K562 (cell line): Measurements from ENCODE around the gene CLIC2. TPM values are rescaled to one million over a fixed set of nuclear protein-coding genes. Genes with fewer than 3 reads are reported as not detected.

Experiments used
- ARNT ChIP-seq, 2 experiments: fragments of 450-650 bp; IDR thresholded peaks; 2 replicates each; pipeline ENCODE4 v1.6.1; 2016; ENCODE audit warnings: mild to moderate bottlenecking in 1 of 2
- BRF1 ChIP-seq: IDR thresholded peaks from 3 replicates; pipeline ENCODE4 v1.6.1; 2011; ENCODE audit warnings: borderline replicate concordance, mild to moderate bottlenecking; ENCODE audit not compliant: insufficient read length; ENCODE audit errors: extremely low read depth
- CREM ChIP-seq: IDR thresholded peaks from 2 replicates; pipeline ENCODE4 v1.6.1; 2014; ENCODE audit warnings: antibody characterized with exemption, low read depth
- ETS2 ChIP-seq: IDR thresholded peaks from 2 replicates; pipeline ENCODE4 v1.6.1; 2016; ENCODE audit warnings: borderline replicate concordance, missing genetic modification characterization, mild to moderate bottlenecking, moderate library complexity, missing compliant biosample characterization; ENCODE audit not compliant: poor library complexity, severe bottlenecking
- FOXJ2 ChIP-seq: fragments of 200-800 bp; sonication (Bioruptor generic); IDR thresholded peaks from 2 replicates; pipeline ENCODE4 v1.6.1; 2016; ENCODE audit warnings: missing genetic modification characterization, missing compliant biosample characterization
- HNRNPK ChIP-seq: fragments of 200-400 bp; formaldehyde crosslinking; IDR thresholded peaks from one replicate; pipeline ENCODE4 v1.6.1; 2018; ENCODE audit warnings: mild to moderate bottlenecking, low read depth, low read length; ENCODE audit not compliant: poor library complexity, severe bottlenecking
- NR1H2 ChIP-seq: sonication (generic); formaldehyde crosslinking; IDR thresholded peaks from 2 replicates; pipeline ENCODE4 v1.4.0; 2020; ENCODE audit warnings: mild to moderate bottlenecking, missing genetic modification reagents
- SETDB1 ChIP-seq: IDR thresholded peaks from one replicate; pipeline ENCODE4 v1.6.1; 2012; ENCODE audit warnings: low read length, control low read depth, inconsistent platforms
- SMARCA5 ChIP-seq: fragments of 450-650 bp; IDR thresholded peaks from 2 replicates; pipeline ENCODE4 v1.6.1; 2016
- TCF3 ChIP-seq: sonication (generic); formaldehyde crosslinking; IDR thresholded peaks from 2 replicates; pipeline ENCODE4 v1.4.0; 2020; ENCODE audit warnings: mild to moderate bottlenecking, missing genetic modification reagents
- ZNF274 ChIP-seq: IDR thresholded peaks from 2 replicates; pipeline ENCODE4 v1.6.1; 2011; ENCODE audit warnings: low read depth, mild to moderate bottlenecking, low read length, moderate library complexity, borderline replicate concordance
- polyA plus RNA-seq, 8 experiments: library from polyadenylated mRNA; depleted of rRNA in 4 of 8; stranded (reverse) in 5 of 8; unstranded in 3 of 8; fragments of >200 nt; fragmentation: Nextera tagmentation in 2 of 8; fragmentation: Illumina TruSeq in 1 of 8; extraction: Ambion mirVana in 2 of 8; extraction: Trizol in 1 of 8; gene quantifications; 2 replicates each; pipeline versions ENCODE4 v1.2.1 to v1.2.3, GENCODE V29; 2011 to 2014; ENCODE audit warnings: inconsistent platforms in 1 of 8, missing spikeins in 1 of 8
- total RNA-seq, 7 experiments: library from RNA; depleted of rRNA in 6 of 7; stranded (reverse); fragments of >200 nt in 6 of 7; fragmentation: Illumina TruSeq in 2 of 7; extraction: Trizol in 2 of 7; gene quantifications; 2 replicates each; pipeline versions ENCODE4 v1.2.1 to v1.2.3, GENCODE V29; 2011 to 2021; ENCODE audit warnings: low replicate concordance in 1 of 7
- TF ChIP-seq, protein P1 (sequence below): fragments of 200-600 bp; sonication (generic); IDR thresholded peaks from one replicate; pipeline ENCODE4 v1.6.1; 2012; ENCODE audit warnings: mild to moderate bottlenecking, low read depth, low read length, inconsistent platforms
- TF ChIP-seq, protein P2 (sequence below): fragments of 200-800 bp; sonication (Bioruptor generic); IDR thresholded peaks from 2 replicates; pipeline ENCODE4 v1.6.1; 2017; ENCODE audit warnings: missing genetic modification characterization, missing compliant biosample characterization
- TF ChIP-seq, protein P3 (sequence below): IDR thresholded peaks from 2 replicates; pipeline ENCODE4 v1.6.1; 2011; ENCODE audit not compliant: insufficient read length; ENCODE audit errors: extremely low read depth

CLIC2 gene
- total and polyA plus RNA-seq, 9 of the 15 experiments (the other 6 are each of a cell fraction or from before 2014, with no cell fraction given), result 37.0 to 83.7 (median 74.7) TPM

DNA sequence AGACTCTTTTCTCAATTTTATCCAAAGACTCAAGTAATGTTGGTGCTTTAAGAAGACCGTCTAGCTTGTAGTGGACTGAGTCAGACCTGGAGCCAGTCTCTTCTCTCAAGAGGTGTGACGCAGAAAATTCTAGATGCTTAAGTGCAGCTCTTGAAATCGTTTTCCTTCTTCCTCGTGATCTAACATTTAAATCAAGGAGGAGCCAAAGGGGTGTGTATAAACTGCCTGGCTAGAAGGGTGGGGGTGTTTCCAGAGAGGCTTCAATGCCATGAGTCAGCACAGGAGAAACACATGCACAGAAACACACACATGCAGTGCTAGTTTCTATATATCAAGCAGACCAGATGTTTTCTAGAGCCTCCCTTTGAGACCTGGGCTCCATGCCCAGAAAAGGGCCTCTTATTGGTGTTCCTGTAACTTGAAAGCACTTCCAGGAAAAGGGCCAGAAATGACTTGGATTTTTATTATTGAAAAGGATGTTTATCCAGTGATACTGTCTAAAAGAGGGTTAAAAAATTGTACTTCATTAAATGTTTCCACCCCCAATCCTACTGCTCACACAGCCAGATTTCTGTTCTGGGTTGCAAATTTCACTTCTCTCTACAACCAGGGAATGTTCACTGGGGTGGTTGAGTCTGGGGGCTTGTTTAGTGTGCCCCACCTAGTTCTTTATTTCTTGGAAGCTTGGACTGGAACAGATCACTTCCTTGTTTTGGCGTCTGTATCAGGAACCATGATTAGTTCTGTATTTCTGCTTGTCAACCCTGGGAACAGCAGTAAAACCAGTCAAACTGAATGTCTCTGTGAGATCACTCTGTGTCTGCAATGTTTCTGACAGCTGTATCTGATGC is at the start of gene CLIC2 (continued):
- TF ChIP-seq, protein P1, sequence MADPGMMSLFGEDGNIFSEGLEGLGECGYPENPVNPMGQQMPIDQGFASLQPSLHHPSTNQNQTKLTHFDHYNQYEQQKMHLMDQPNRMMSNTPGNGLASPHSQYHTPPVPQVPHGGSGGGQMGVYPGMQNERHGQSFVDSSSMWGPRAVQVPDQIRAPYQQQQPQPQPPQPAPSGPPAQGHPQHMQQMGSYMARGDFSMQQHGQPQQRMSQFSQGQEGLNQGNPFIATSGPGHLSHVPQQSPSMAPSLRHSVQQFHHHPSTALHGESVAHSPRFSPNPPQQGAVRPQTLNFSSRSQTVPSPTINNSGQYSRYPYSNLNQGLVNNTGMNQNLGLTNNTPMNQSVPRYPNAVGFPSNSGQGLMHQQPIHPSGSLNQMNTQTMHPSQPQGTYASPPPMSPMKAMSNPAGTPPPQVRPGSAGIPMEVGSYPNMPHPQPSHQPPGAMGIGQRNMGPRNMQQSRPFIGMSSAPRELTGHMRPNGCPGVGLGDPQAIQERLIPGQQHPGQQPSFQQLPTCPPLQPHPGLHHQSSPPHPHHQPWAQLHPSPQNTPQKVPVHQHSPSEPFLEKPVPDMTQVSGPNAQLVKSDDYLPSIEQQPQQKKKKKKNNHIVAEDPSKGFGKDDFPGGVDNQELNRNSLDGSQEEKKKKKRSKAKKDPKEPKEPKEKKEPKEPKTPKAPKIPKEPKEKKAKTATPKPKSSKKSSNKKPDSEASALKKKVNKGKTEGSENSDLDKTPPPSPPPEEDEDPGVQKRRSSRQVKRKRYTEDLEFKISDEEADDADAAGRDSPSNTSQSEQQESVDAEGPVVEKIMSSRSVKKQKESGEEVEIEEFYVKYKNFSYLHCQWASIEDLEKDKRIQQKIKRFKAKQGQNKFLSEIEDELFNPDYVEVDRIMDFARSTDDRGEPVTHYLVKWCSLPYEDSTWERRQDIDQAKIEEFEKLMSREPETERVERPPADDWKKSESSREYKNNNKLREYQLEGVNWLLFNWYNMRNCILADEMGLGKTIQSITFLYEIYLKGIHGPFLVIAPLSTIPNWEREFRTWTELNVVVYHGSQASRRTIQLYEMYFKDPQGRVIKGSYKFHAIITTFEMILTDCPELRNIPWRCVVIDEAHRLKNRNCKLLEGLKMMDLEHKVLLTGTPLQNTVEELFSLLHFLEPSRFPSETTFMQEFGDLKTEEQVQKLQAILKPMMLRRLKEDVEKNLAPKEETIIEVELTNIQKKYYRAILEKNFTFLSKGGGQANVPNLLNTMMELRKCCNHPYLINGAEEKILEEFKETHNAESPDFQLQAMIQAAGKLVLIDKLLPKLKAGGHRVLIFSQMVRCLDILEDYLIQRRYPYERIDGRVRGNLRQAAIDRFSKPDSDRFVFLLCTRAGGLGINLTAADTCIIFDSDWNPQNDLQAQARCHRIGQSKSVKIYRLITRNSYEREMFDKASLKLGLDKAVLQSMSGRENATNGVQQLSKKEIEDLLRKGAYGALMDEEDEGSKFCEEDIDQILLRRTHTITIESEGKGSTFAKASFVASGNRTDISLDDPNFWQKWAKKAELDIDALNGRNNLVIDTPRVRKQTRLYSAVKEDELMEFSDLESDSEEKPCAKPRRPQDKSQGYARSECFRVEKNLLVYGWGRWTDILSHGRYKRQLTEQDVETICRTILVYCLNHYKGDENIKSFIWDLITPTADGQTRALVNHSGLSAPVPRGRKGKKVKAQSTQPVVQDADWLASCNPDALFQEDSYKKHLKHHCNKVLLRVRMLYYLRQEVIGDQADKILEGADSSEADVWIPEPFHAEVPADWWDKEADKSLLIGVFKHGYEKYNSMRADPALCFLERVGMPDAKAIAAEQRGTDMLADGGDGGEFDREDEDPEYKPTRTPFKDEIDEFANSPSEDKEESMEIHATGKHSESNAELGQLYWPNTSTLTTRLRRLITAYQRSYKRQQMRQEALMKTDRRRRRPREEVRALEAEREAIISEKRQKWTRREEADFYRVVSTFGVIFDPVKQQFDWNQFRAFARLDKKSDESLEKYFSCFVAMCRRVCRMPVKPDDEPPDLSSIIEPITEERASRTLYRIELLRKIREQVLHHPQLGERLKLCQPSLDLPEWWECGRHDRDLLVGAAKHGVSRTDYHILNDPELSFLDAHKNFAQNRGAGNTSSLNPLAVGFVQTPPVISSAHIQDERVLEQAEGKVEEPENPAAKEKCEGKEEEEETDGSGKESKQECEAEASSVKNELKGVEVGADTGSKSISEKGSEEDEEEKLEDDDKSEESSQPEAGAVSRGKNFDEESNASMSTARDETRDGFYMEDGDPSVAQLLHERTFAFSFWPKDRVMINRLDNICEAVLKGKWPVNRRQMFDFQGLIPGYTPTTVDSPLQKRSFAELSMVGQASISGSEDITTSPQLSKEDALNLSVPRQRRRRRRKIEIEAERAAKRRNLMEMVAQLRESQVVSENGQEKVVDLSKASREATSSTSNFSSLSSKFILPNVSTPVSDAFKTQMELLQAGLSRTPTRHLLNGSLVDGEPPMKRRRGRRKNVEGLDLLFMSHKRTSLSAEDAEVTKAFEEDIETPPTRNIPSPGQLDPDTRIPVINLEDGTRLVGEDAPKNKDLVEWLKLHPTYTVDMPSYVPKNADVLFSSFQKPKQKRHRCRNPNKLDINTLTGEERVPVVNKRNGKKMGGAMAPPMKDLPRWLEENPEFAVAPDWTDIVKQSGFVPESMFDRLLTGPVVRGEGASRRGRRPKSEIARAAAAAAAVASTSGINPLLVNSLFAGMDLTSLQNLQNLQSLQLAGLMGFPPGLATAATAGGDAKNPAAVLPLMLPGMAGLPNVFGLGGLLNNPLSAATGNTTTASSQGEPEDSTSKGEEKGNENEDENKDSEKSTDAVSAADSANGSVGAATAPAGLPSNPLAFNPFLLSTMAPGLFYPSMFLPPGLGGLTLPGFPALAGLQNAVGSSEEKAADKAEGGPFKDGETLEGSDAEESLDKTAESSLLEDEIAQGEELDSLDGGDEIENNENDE, result no peak
- TF ChIP-seq ARNT (IDR thresholded peaks at IDR 0.05), result peak; percentile 82 to 100; a peak in 3 of 4 replicates
- TF ChIP-seq, protein P2, sequence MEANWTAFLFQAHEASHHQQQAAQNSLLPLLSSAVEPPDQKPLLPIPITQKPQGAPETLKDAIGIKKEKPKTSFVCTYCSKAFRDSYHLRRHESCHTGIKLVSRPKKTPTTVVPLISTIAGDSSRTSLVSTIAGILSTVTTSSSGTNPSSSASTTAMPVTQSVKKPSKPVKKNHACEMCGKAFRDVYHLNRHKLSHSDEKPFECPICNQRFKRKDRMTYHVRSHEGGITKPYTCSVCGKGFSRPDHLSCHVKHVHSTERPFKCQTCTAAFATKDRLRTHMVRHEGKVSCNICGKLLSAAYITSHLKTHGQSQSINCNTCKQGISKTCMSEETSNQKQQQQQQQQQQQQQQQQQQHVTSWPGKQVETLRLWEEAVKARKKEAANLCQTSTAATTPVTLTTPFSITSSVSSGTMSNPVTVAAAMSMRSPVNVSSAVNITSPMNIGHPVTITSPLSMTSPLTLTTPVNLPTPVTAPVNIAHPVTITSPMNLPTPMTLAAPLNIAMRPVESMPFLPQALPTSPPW (CRISPR knock-in tag), result peak; percentile 70
- TF ChIP-seq NR1H2 (CRISPR knock-in tag), result no peak
- TF ChIP-seq HNRNPK, result no peak
- TF ChIP-seq SMARCA5, result no peak
- TF ChIP-seq, protein P3, sequence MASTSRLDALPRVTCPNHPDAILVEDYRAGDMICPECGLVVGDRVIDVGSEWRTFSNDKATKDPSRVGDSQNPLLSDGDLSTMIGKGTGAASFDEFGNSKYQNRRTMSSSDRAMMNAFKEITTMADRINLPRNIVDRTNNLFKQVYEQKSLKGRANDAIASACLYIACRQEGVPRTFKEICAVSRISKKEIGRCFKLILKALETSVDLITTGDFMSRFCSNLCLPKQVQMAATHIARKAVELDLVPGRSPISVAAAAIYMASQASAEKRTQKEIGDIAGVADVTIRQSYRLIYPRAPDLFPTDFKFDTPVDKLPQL, result no peak
- TF ChIP-seq ETS2, result no peak
- no peak for TF ChIP-seq BRF1
- TF ChIP-seq ZNF274, result no peak
- peak; percentile 82 for TF ChIP-seq TCF3
- TF ChIP-seq FOXJ2 (tag), result peak; percentile 89
- no peak for TF ChIP-seq SETDB1
- TF ChIP-seq CREM, result peak; percentile 35
